ENCODE results near the gene MINDY2.

MINDY2 gene, protein sequence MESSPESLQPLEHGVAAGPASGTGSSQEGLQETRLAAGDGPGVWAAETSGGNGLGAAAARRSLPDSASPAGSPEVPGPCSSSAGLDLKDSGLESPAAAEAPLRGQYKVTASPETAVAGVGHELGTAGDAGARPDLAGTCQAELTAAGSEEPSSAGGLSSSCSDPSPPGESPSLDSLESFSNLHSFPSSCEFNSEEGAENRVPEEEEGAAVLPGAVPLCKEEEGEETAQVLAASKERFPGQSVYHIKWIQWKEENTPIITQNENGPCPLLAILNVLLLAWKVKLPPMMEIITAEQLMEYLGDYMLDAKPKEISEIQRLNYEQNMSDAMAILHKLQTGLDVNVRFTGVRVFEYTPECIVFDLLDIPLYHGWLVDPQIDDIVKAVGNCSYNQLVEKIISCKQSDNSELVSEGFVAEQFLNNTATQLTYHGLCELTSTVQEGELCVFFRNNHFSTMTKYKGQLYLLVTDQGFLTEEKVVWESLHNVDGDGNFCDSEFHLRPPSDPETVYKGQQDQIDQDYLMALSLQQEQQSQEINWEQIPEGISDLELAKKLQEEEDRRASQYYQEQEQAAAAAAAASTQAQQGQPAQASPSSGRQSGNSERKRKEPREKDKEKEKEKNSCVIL

DNA sequence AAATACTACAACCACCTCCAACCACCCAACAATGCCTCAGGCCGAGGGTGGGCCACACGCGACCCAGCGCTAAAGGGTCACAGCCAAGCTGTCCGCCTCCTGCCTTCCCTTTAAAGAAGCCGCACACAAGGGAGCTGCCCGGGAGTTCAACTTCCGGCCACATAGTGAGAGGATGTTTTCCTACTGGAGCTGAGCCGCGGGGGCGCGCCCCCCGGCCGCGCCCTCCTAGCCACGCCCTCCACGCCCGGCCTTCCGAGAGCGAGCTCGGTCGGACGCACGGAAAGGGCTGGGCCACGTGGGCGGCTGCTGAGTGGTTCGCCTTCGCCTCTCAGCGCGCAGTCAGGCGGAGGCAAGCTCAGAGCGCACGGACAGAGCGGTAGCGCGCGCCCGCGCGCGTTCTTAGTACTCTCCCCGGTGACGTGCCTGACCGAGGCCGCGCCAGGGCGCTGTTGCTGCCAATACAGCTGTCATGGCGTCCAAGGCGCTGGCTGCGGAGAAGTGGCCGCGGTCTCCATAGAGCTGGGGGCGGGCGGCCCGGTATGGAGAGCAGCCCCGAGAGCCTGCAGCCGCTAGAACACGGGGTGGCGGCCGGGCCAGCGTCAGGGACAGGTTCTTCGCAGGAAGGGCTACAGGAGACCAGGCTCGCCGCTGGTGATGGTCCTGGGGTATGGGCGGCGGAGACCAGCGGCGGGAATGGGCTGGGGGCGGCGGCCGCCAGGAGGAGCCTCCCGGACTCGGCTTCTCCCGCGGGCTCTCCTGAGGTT, at the start of gene MINDY2:
Gene MINDY2, plus strand, starts transcription at position 446 of the 764 bp plus-strand sequence. Its CDS starts 94 bp downstream, at position 540.
- Histone ChIP-seq H3K27me3 (ENCODE audit: insufficient read depth, low read length) (no peaks in the 10 kb centered on the region), H3K4me3 (ENCODE audit: low read depth, low read length, poor library complexity, severe bottlenecking) (peak within 1 kb of the TSS; percentile 84), H3K9me2 (ENCODE audit: low read depth, low read length) (no peaks in the 10 kb centered on the region), H3K4me2 (ENCODE audit: low read length) (peak within 1 kb of the TSS; percentile 97), H3K36me3 (ENCODE audit: insufficient read depth, low read length) (no peaks in the 10 kb centered on the region), H3K9me3 (ENCODE audit: low read length) (no peaks in the 10 kb centered on the region), H2AFZ (ENCODE audit: low read length) (peak within 1 kb of the TSS; percentile 61), H3K4me1 (ENCODE audit: insufficient read depth, low read length, severe bottlenecking) (peaks cover 47% of the 10 kb centered on the region), H3K9ac (ENCODE audit: low read length) (peak within 1 kb of the TSS; percentile 81), H3F3A (ENCODE audit: insufficient read depth, low read length) (no peaks in the 10 kb centered on the region), H4K20me1 (ENCODE audit: insufficient read depth, low read length) (no peaks in the 10 kb centered on the region), H3K79me2 (ENCODE audit: insufficient read depth, low read length) (peaks cover 37% of the 10 kb centered on the region), H3K27ac (ENCODE audit: low read depth, low read length, poor library complexity, severe bottlenecking) (peak within 1 kb of the TSS; percentile 65)
- no peak for TF ChIP-seq EZH2 (IDR thresholded peaks at IDR 0.05; ENCODE audit: borderline replicate concordance, low read length)
- TF ChIP-seq, protein P1, sequence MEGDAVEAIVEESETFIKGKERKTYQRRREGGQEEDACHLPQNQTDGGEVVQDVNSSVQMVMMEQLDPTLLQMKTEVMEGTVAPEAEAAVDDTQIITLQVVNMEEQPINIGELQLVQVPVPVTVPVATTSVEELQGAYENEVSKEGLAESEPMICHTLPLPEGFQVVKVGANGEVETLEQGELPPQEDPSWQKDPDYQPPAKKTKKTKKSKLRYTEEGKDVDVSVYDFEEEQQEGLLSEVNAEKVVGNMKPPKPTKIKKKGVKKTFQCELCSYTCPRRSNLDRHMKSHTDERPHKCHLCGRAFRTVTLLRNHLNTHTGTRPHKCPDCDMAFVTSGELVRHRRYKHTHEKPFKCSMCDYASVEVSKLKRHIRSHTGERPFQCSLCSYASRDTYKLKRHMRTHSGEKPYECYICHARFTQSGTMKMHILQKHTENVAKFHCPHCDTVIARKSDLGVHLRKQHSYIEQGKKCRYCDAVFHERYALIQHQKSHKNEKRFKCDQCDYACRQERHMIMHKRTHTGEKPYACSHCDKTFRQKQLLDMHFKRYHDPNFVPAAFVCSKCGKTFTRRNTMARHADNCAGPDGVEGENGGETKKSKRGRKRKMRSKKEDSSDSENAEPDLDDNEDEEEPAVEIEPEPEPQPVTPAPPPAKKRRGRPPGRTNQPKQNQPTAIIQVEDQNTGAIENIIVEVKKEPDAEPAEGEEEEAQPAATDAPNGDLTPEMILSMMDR (IDR thresholded peaks at IDR 0.05; ENCODE audit: low read length) = peak; percentile 27; the same call in 1 of the 2 replicates

DNA sequence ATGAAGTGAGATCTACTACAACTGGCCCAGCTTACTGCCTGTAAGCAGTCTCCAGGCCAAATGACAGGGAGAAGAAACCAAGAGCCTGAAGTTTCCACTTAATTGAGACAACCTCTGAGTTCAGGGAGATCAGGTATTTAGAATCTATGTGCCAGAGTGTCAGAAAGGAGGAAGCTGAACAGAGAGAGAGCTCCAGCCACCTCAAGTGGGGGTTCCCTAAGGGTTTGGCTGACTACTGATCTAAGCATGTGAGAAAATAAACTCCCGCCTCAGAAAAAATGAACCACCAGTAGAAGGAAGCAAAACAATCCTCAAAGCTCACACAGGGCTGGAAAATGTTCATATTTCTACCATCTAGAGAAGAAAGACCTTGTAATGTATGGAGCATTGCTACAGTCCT, 46.6 kb upstream of the MINDY2 start:
- H2AFZ ChIP-seq (ENCODE audit: low read length) = no peak overlapping the region
- no peaks in the 10 kb centered on the region for H3F3A ChIP-seq (ENCODE audit: insufficient read depth, low read length)
- peaks cover 12% of the 10 kb centered on the region for H3K36me3 ChIP-seq (ENCODE audit: insufficient read depth, low read length)
- no peaks in the 10 kb centered on the region for H3K27me3 ChIP-seq (ENCODE audit: insufficient read depth, low read length)
- H3K27ac ChIP-seq (ENCODE audit: low read depth, low read length, poor library complexity, severe bottlenecking) = peak overlapping the region; percentile 88
- no peaks in the 10 kb centered on the region for H4K20me1 ChIP-seq (ENCODE audit: insufficient read depth, low read length)
- peaks cover 43% of the 10 kb centered on the region for H3K4me1 ChIP-seq (ENCODE audit: insufficient read depth, low read length, severe bottlenecking)
- peak overlapping the region; percentile 49 for H3K4me2 ChIP-seq (ENCODE audit: low read length)
- H3K9ac ChIP-seq (ENCODE audit: low read length) = peak overlapping the region; percentile 30; the same call in 1 of the 2 replicates
- H3K9me3 ChIP-seq (ENCODE audit: low read length) = no peaks in the 10 kb centered on the region
- H3K9me2 ChIP-seq (ENCODE audit: low read depth, low read length) = no peaks in the 10 kb centered on the region
- H3K4me3 ChIP-seq (ENCODE audit: low read depth, low read length, poor library complexity, severe bottlenecking) = peak overlapping the region; percentile 13
- TF ChIP-seq EZH2 (IDR thresholded peaks at IDR 0.05; ENCODE audit: borderline replicate concordance, low read length) = no peak
- TF ChIP-seq, protein P1 (IDR thresholded peaks at IDR 0.05; ENCODE audit: low read length) = no peak
- peaks cover 90% of the 10 kb centered on the region for H3K79me2 ChIP-seq (ENCODE audit: insufficient read depth, low read length)

DNA sequence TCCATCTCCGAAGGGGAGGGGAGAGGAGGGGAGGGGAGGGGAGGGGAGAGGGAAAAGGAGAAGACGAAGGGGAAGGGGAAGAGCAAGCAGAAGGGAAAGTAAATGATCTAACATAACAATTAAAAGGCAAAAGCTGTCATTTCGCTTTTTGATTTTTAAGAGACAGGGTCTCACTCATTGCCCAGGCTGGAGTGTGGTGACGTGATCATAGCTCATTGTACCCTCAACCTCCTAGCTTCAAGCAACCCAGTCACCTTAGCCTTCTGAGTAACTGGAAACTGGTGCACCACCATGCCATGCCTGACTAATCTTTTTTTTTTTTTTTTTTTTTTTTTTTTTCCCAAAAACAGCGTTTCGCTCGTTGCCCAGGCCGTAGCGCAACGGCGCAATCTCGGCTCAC, 44.2 kb upstream of the MINDY2 start:
- Histone ChIP-seq H3K9ac (ENCODE audit: low read length) (peak overlapping the region; percentile 33; the same call in 1 of the 2 replicates), H3K36me3 (ENCODE audit: insufficient read depth, low read length) (peaks cover 13% of the 10 kb centered on the region), H3F3A (ENCODE audit: insufficient read depth, low read length) (0 out of 2 replicates have a peak, but pooled peaks cover 5% of the 10 kb centered on the region), H3K9me3 (ENCODE audit: low read length) (no peaks in the 10 kb centered on the region), H2AFZ (ENCODE audit: low read length) (no peak overlapping the region), H3K4me3 (ENCODE audit: low read depth, low read length, poor library complexity, severe bottlenecking) (peak overlapping the region; percentile 33), H3K27ac (ENCODE audit: low read depth, low read length, poor library complexity, severe bottlenecking) (peak overlapping the region; percentile 88), H3K4me1 (ENCODE audit: insufficient read depth, low read length, severe bottlenecking) (peaks cover 67% of the 10 kb centered on the region), H4K20me1 (ENCODE audit: insufficient read depth, low read length) (no peaks in the 10 kb centered on the region), H3K27me3 (ENCODE audit: insufficient read depth, low read length) (no peaks in the 10 kb centered on the region), H3K4me2 (ENCODE audit: low read length) (peak overlapping the region; percentile 62), H3K79me2 (ENCODE audit: insufficient read depth, low read length) (peaks cover 92% of the 10 kb centered on the region), H3K9me2 (ENCODE audit: low read depth, low read length) (no peaks in the 10 kb centered on the region)
- TF ChIP-seq, protein P1 (IDR thresholded peaks at IDR 0.05; ENCODE audit: low read length) = no peak
- TF ChIP-seq EZH2 (IDR thresholded peaks at IDR 0.05; ENCODE audit: borderline replicate concordance, low read length) = no peak

All from OCI-LY1 (cell line).